ENCODE data around the gene MSMP.

- no peak for TF ChIP-seq CTCF (IDR thresholded peaks at IDR 0.05)
- TF ChIP-seq EZH2 (IDR thresholded peaks at IDR 0.05; ENCODE audit: borderline replicate concordance, insufficient read depth, low read depth, low read length, poor library complexity, severe bottlenecking): no peak
Measured at GRCh38 chr9:35725362-35725761, 28.7 kb downstream of the MSMP start.
